ENCODE measurements around the gene PCGF1.

DNA sequence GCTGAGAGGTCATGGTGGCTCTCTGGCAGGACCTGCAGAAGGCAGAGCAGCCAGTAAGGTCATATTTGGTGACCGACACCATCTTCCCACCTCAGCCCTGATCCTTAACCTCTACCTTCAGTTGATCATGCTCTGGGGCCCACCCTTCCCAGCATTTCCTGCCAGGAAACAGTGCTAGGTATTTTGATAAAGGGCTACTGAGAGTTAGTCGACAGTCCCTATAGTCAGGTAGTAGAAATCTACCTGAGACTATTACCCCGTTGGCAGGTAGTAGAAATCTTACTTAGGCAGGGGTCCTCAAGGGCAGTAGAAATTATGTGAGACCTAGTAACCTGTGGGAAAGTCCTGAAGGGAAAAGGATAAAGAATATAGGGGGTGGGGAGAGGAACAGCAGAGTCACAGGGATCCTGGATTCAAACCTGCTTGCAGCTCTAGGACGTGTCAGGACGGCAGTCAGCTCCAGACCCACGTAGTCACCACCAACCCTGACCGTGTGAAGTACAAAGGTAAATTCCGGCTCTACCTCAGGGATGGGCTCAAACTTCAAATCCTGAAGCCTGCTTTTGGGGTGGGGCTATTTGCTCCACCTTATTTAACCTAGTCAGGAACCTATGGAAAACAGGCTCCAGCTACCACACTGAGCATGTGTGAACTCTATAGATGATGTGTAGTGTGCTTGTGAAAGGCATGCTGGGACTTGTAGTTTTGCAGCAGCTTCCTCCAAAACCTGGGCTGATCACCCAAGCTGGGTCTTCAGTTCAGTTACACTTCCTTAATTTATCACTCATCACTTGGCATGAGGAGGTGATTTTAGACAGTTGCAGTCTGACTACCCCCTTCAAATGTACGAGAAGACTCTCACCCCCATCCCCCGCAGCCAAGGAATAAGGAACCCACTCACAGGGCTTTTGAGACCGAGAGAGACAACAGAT is 18.5 kb upstream of the PCGF1 start, which contains the start of gene DQX1:
- TF ChIP-seq EP300 (IDR thresholded peaks at IDR 0.05; ENCODE audit: borderline replicate concordance in 1 of 2, low read depth in 2 of 2, low read length in 2 of 2) (no peak), POLR2AphosphoS5 (IDR thresholded peaks at IDR 0.05; ENCODE audit: low read depth, low read length) (peak; percentile 51), KDM5A (IDR thresholded peaks at IDR 0.05; ENCODE audit: low read length) (no peak), RFX5 (IDR thresholded peaks at IDR 0.05; ENCODE audit: borderline replicate concordance, low read depth, low read length) (no peak), ASH2L (IDR thresholded peaks at IDR 0.05; ENCODE audit: low read length) (no peak), TBP (IDR thresholded peaks at IDR 0.05; ENCODE audit: low read depth, low read length) (no peak), NRF1 (IDR thresholded peaks at IDR 0.05; ENCODE audit: low read depth, low read length) (no peak), POLR2A (IDR thresholded peaks at IDR 0.05; ENCODE audit: control extremely low read depth in 1 of 2, low read depth in 2 of 2, low read length in 2 of 2) (0 out of 3 replicates have a peak, but pooled peaks of 1 of the 2 experiments have one; percentile 26), TEAD4 (IDR thresholded peaks at IDR 0.05; ENCODE audit: low read depth, low read length) (no peak), YY1 (IDR thresholded peaks at IDR 0.05; ENCODE audit: low read depth, low read length) (no peak), TAF7 (optimal IDR thresholded peaks at IDR 0.05; ENCODE audit: borderline replicate concordance, low read depth, low read length) (no peak)
- TF ChIP-seq, protein P1, sequence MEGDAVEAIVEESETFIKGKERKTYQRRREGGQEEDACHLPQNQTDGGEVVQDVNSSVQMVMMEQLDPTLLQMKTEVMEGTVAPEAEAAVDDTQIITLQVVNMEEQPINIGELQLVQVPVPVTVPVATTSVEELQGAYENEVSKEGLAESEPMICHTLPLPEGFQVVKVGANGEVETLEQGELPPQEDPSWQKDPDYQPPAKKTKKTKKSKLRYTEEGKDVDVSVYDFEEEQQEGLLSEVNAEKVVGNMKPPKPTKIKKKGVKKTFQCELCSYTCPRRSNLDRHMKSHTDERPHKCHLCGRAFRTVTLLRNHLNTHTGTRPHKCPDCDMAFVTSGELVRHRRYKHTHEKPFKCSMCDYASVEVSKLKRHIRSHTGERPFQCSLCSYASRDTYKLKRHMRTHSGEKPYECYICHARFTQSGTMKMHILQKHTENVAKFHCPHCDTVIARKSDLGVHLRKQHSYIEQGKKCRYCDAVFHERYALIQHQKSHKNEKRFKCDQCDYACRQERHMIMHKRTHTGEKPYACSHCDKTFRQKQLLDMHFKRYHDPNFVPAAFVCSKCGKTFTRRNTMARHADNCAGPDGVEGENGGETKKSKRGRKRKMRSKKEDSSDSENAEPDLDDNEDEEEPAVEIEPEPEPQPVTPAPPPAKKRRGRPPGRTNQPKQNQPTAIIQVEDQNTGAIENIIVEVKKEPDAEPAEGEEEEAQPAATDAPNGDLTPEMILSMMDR (IDR thresholded peaks at IDR 0.05; ENCODE audit: control extremely low read depth in 1 of 3, insufficient read depth in 1 of 3, low read depth in 1 of 3, low read length in 3 of 3): no peak
- TF ChIP-seq, protein P2, sequence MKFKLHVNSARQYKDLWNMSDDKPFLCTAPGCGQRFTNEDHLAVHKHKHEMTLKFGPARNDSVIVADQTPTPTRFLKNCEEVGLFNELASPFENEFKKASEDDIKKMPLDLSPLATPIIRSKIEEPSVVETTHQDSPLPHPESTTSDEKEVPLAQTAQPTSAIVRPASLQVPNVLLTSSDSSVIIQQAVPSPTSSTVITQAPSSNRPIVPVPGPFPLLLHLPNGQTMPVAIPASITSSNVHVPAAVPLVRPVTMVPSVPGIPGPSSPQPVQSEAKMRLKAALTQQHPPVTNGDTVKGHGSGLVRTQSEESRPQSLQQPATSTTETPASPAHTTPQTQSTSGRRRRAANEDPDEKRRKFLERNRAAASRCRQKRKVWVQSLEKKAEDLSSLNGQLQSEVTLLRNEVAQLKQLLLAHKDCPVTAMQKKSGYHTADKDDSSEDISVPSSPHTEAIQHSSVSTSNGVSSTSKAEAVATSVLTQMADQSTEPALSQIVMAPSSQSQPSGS (IDR thresholded peaks at IDR 0.05; ENCODE audit: low read length): no peak
